ENCODE measurements around the gene NUDT13. TPM values are rescaled to one million over a fixed set of nuclear protein-coding genes. Genes with fewer than 3 reads are reported as not detected.

The NUDT13 gene
- total RNA-seq, result 1.7 to 2.2 TPM (median 2.0 TPM) in 3 replicates
- long read RNA-seq, partial matches to known transcripts, result 1 of 2 reads
- long read RNA-seq, other reads (novel, unspliced or antisense), result 0 of 2 reads

GRCh38 chr10:73110345-73110849, at the start of gene NUDT13:
Gene NUDT13, plus strand, starts transcription at chr10:73110455. Its CDS starts 3,911 bp downstream, at chr10:73114366.
- TF ChIP-seq, protein P1, sequence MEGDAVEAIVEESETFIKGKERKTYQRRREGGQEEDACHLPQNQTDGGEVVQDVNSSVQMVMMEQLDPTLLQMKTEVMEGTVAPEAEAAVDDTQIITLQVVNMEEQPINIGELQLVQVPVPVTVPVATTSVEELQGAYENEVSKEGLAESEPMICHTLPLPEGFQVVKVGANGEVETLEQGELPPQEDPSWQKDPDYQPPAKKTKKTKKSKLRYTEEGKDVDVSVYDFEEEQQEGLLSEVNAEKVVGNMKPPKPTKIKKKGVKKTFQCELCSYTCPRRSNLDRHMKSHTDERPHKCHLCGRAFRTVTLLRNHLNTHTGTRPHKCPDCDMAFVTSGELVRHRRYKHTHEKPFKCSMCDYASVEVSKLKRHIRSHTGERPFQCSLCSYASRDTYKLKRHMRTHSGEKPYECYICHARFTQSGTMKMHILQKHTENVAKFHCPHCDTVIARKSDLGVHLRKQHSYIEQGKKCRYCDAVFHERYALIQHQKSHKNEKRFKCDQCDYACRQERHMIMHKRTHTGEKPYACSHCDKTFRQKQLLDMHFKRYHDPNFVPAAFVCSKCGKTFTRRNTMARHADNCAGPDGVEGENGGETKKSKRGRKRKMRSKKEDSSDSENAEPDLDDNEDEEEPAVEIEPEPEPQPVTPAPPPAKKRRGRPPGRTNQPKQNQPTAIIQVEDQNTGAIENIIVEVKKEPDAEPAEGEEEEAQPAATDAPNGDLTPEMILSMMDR (IDR thresholded peaks at IDR 0.05), result no peak
- Mint-ChIP-seq H3K9me3 (ENCODE audit: low read depth) (no peaks in the 10 kb centered on the region), H3K27me3 (ENCODE audit: low read depth) (no peaks in the 10 kb centered on the region), H3K4me3 (ENCODE audit: unreplicated experiment) (peak within 1 kb of the TSS; percentile 82), H3K27ac (ENCODE audit: unreplicated experiment) (peak within 1 kb of the TSS; percentile 97), H3K36me3 (ENCODE audit: low read depth) (no peaks in the 10 kb centered on the region), H3K4me1 (ENCODE audit: low read depth) (peaks cover 22% of the 10 kb centered on the region)
- DNase-seq (ENCODE audit: low spot score), result no peak

- no peak overlapping the region for H3K4me3 Mint-ChIP-seq (ENCODE audit: unreplicated experiment)
- peaks cover 26% of the 10 kb centered on the region for H3K4me1 Mint-ChIP-seq (ENCODE audit: low read depth)
- TF ChIP-seq, protein P1 (IDR thresholded peaks at IDR 0.05), result peak; percentile 82
- H3K27ac Mint-ChIP-seq (ENCODE audit: unreplicated experiment), result peak overlapping the region; percentile 69
- H3K36me3 Mint-ChIP-seq (ENCODE audit: low read depth), result peaks cover 4% of the 10 kb centered on the region
- no peak for DNase-seq (ENCODE audit: low spot score)
- H3K9me3 Mint-ChIP-seq (ENCODE audit: low read depth), result no peaks in the 10 kb centered on the region
- H3K27me3 Mint-ChIP-seq (ENCODE audit: low read depth), result no peaks in the 10 kb centered on the region
These were observed 49.3 kb upstream of the NUDT13 start for GRCh38 chr10:73060738-73061635.

- TF ChIP-seq, protein P1 (IDR thresholded peaks at IDR 0.05), result no peak
- Mint-ChIP-seq H3K4me3 (ENCODE audit: unreplicated experiment) (no peak overlapping the region), H3K9me3 (ENCODE audit: low read depth) (no peaks in the 10 kb centered on the region), H3K27me3 (ENCODE audit: low read depth) (no peaks in the 10 kb centered on the region), H3K27ac (ENCODE audit: unreplicated experiment) (peak overlapping the region; percentile 71), H3K36me3 (ENCODE audit: low read depth) (peaks cover 5% of the 10 kb centered on the region), H3K4me1 (ENCODE audit: low read depth) (peaks cover 26% of the 10 kb centered on the region)
- no peak for DNase-seq (ENCODE audit: low spot score)
These were observed 48.5 kb upstream of the NUDT13 start for GRCh38 chr10:73061743-73062142.

DNA sequence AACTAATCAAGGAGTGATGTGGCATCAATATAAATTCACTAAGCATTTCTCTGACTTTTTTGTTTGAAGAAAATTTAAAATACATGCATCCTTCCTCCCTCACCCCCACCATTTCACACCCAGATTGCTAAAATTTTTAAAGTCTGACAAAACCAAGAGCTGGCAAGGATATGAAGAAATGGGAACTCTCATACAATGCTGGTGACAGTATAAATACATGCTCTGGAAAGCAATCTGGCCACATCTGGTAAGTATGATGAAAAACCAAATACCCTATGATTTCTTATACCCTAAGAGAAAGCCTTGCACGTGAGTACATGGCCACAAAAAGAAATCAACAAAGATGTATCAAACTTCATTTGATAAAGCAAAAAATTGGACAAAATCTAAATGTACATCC, 44.8 kb upstream of the NUDT13 start:
- H3K4me3 Mint-ChIP-seq (ENCODE audit: unreplicated experiment), result no peak overlapping the region
- DNase-seq (ENCODE audit: low spot score), result no peak
- no peak overlapping the region for H3K27ac Mint-ChIP-seq (ENCODE audit: unreplicated experiment)
- TF ChIP-seq, protein P1 (IDR thresholded peaks at IDR 0.05), result no peak
- H3K4me1 Mint-ChIP-seq (ENCODE audit: low read depth), result peaks cover 23% of the 10 kb centered on the region
- H3K9me3 Mint-ChIP-seq (ENCODE audit: low read depth), result no peaks in the 10 kb centered on the region
- no peaks in the 10 kb centered on the region for H3K27me3 Mint-ChIP-seq (ENCODE audit: low read depth)
- peaks cover 16% of the 10 kb centered on the region for H3K36me3 Mint-ChIP-seq (ENCODE audit: low read depth)

DNA sequence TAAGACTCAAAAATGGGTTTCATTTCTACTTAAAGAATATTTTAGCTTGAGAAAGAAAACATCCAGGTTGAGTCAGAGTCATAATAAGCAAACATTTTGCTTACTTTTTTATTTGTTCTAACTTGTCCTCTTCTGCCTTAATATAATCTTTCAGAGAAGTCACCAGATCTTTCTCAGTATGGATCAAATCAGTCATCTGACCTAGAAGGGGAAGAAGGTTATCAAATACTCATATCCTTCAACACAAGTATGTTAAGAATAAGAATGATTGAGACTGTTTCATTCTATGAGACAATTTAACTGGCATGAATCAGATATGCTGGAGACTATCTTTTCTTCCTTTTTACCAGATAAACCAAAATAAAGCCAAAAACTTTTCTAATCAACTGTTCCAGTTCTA, 36.6 kb upstream of the NUDT13 start:
- H3K27me3 Mint-ChIP-seq (ENCODE audit: low read depth), result no peaks in the 10 kb centered on the region
- H3K36me3 Mint-ChIP-seq (ENCODE audit: low read depth), result peaks cover 22% of the 10 kb centered on the region
- no peak for DNase-seq (ENCODE audit: low spot score)
- TF ChIP-seq, protein P1 (IDR thresholded peaks at IDR 0.05), result no peak
- no peaks in the 10 kb centered on the region for H3K9me3 Mint-ChIP-seq (ENCODE audit: low read depth)
- H3K4me3 Mint-ChIP-seq (ENCODE audit: unreplicated experiment), result no peak overlapping the region
- H3K4me1 Mint-ChIP-seq (ENCODE audit: low read depth), result peaks cover 21% of the 10 kb centered on the region
- H3K27ac Mint-ChIP-seq (ENCODE audit: unreplicated experiment), result no peak overlapping the region

All from chondrocyte (in vitro differentiated cells).